CD14-positive monocyte (primary cell): Measurements from ENCODE around the gene CHRNA1. TPM values are rescaled to one million over a fixed set of nuclear protein-coding genes. Genes with fewer than 3 reads are reported as not detected.
A peak's percentile ranks its signal among the peaks of the same experiment; 100 is the strongest.

Experiments
- DNase-seq, 3 donors: peaks; one replicate each; pipeline ENCODE4 v3.0.0-alpha.2; 2011 to 2022
- H2AFZ ChIP-seq: 2 replicates; pipeline ENCODE4 v1.6.0; 2012; ENCODE audit warnings: mild to moderate bottlenecking, low read depth, low read length, inconsistent platforms; ENCODE audit not compliant: insufficient read depth, poor library complexity, severe bottlenecking
- H3K27ac ChIP-seq, 2 donors: 1 replicate in 1 of 2; 2 replicates in 1 of 2; pipeline ENCODE4 v1.5.1; 2012 to 2013; ENCODE audit warnings: low read length in 2 of 2, control low read depth in 1 of 2, inconsistent platforms in 1 of 2, low read depth in 1 of 2, mild to moderate bottlenecking in 1 of 2
- H3K27me3 ChIP-seq, 2 donors: one replicate each; pipeline versions ENCODE4 v1.6.0 to v1.6.1; 2011 to 2013; ENCODE audit warnings: low read length in 2 of 2; ENCODE audit not compliant: control insufficient read depth in 2 of 2, insufficient read depth in 2 of 2
- H3K36me3 ChIP-seq, 2 donors: replicated peaks in 1 of 2; 1 replicate in 1 of 2; 2 replicates in 1 of 2; pipeline versions ENCODE4 v1.5.1 to v1.6.1; 2012 to 2013; ENCODE audit warnings: low read length in 2 of 2, control low read depth in 1 of 2, inconsistent platforms in 1 of 2, mild to moderate bottlenecking in 1 of 2; ENCODE audit not compliant: insufficient read depth in 2 of 2, control insufficient read depth in 1 of 2
- H3K4me1 ChIP-seq, 2 donors: 1 replicate in 1 of 2; 2 replicates in 1 of 2; pipeline versions ENCODE4 v1.5.1 to v1.6.1; 2012 to 2013; ENCODE audit warnings: low read length in 2 of 2, control low read depth in 1 of 2, inconsistent platforms in 1 of 2, mild to moderate bottlenecking in 1 of 2, moderate library complexity in 1 of 2; ENCODE audit not compliant: insufficient read depth in 2 of 2, control insufficient read depth in 1 of 2
- H3K4me2 ChIP-seq: replicated peaks from 2 replicates; pipeline ENCODE3; 2012; ENCODE audit warnings: low read length, moderate library complexity, mild to moderate bottlenecking; ENCODE audit not compliant: poor library complexity, severe bottlenecking; ENCODE audit errors: extremely low read depth
- H3K4me3 ChIP-seq, 3 experiments: fragments of 200-600 bp in 1 of 3; sonication (generic) in 1 of 3; replicated peaks in 1 of 3; 1 replicate in 2 of 3; 2 replicates in 1 of 3; pipeline ENCODE4 v1.5.1; 2011 to 2013; ENCODE audit warnings: low read length in 3 of 3, mild to moderate bottlenecking in 3 of 3, control low read depth in 2 of 3, low read depth in 2 of 3, inconsistent platforms in 1 of 3, moderate library complexity in 1 of 3
- H3K79me2 ChIP-seq: 2 replicates; pipeline ENCODE4 v1.6.0; 2012; ENCODE audit warnings: mild to moderate bottlenecking, control low read depth, inconsistent platforms, low read length, moderate library complexity; ENCODE audit not compliant: insufficient read depth
- H3K9ac ChIP-seq: 2 replicates; pipeline ENCODE4 v1.6.0; 2017; ENCODE audit warnings: low read length, mild to moderate bottlenecking; ENCODE audit not compliant: insufficient read depth, poor library complexity, severe bottlenecking
- H3K9me3 ChIP-seq, 2 donors: replicated peaks in 1 of 2; 1 replicate in 1 of 2; 2 replicates in 1 of 2; pipeline versions ENCODE4 v1.5.1 to v1.6.1; 2012 to 2013; ENCODE audit warnings: low read length in 2 of 2, control low read depth in 1 of 2; ENCODE audit not compliant: control insufficient read depth in 1 of 2, insufficient read depth in 1 of 2
- H4K20me1 ChIP-seq: 2 replicates; pipeline ENCODE4 v1.6.0; 2012; ENCODE audit warnings: mild to moderate bottlenecking, low read length, control low read depth, moderate library complexity; ENCODE audit not compliant: insufficient read depth
- H3K27ac Mint-ChIP-seq, 7 donors: one replicate each; pipeline ENCODE4 v1.8.0; 2020; ENCODE audit warnings: mild to moderate bottlenecking in 7 of 7, mixed read lengths in 7 of 7, moderate library complexity in 6 of 7, inconsistent platforms in 2 of 7
- H3K27me3 Mint-ChIP-seq, 3 donors: one replicate each; pipeline ENCODE4 v1.8.0; 2021 to 2022; ENCODE audit warnings: low read depth in 3 of 3, mild to moderate bottlenecking in 3 of 3, mixed read lengths in 3 of 3, moderate library complexity in 3 of 3, inconsistent platforms in 1 of 3
- H3K36me3 Mint-ChIP-seq, 2 donors: one replicate each; pipeline ENCODE4 v1.8.0; 2020; ENCODE audit warnings: mixed read lengths in 2 of 2, inconsistent platforms in 1 of 2, mild to moderate bottlenecking in 1 of 2
- H3K4me1 Mint-ChIP-seq: one replicate; pipeline ENCODE4 v1.8.0; 2020; ENCODE audit warnings: mild to moderate bottlenecking, mixed read lengths
- H3K4me3 Mint-ChIP-seq, 2 donors: one replicate each; pipeline ENCODE4 v1.8.0; 2020; ENCODE audit warnings: mild to moderate bottlenecking in 2 of 2, mixed read lengths in 2 of 2, moderate library complexity in 1 of 2
- H3K9me3 Mint-ChIP-seq, 7 donors: one replicate each; pipeline ENCODE4 v1.8.0; 2020 to 2022; ENCODE audit warnings: mixed read lengths in 7 of 7, mild to moderate bottlenecking in 6 of 7, moderate library complexity in 6 of 7, inconsistent platforms in 2 of 7
- WGBS: methylation state at CpG from one replicate; pipeline ENCODE4 v1.1.5; 2013; ENCODE audit warnings: missing lambda C conversion rate; ENCODE audit not compliant: insufficient coverage; 5-methylcytosine and 5-hydroxymethylcytosine counted together
- intact Hi-C, 2 donors: fragments of 100-400 bp; cut with micrococcal nuclease; formaldehyde crosslinking; loops; one replicate each; pipeline versions ENCODE4 v1.15.0 to v1.15.1; 2023
- polyA plus RNA-seq, 3 donors: library from polyadenylated mRNA; depleted of rRNA in 1 of 3; unstranded in 2 of 3; stranded (reverse) in 1 of 3; fragments of 300-500 nt in 2 of 3; fragments of >200 nt in 1 of 3; fragmentation: Illumina TruSeq in 2 of 3; gene quantifications; 1 replicate in 2 of 3; 2 replicates in 1 of 3; pipeline ENCODE4 v1.2.3, GENCODE V29; 2012 to 2021
- TF ChIP-seq, protein P1 (sequence below): fragments of 200-600 bp; IDR thresholded peaks from one replicate; pipeline ENCODE4 v1.8.0; 2022; ENCODE audit warnings: antibody characterized with exemption, mild to moderate bottlenecking

CHRNA1 gene
- polyA plus RNA-seq, 3 donors: not detected

DNA sequence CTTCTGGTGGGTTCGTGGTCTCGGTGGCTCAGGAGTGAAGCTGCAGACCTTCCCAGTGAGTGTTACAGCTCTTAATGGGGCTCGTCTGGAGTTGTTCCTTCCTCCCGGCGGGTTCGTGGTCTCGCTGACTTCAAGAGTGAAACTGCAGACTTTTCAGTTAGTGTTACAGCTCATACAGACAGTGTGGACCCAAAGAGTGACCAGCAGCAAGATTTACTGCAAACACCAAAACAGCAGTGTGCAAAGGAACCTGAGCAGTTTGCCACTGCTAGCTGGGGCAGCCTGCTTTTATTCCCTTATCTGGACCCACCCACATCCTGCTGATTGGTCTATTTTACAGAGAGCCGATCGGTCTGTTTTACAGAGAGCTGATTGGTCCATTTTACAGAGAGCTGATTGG, 55.6 kb downstream of the CHRNA1 start:
- Histone ChIP-seq H3K27ac (no peak overlapping the region), H3K4me3 (no peak overlapping the region), H3K9me3 (no peaks in the 10 kb centered on the region), H3K79me2 (no peaks in the 10 kb centered on the region), H3K4me2 (no peak overlapping the region), H3K27me3 (peaks cover 2 to 4% of the 10 kb centered on the region in 2 donors), H2AFZ (no peak overlapping the region), H3K36me3 (no peaks in the 10 kb centered on the region), H3K9ac (no peak overlapping the region), H4K20me1 (no peaks in the 10 kb centered on the region), H3K4me1 (peaks cover 14 to 21% of the 10 kb centered on the region in 2 donors)
- Mint-ChIP-seq H3K27ac (no peak overlapping the region), H3K4me3 (peak overlapping the region in 1 of 2 donors; percentile 31), H3K9me3 (peaks cover 0 to 10% (median 5%) of the 10 kb centered on the region in 7 donors), H3K27me3 (peaks cover 21 to 42% (median 21%) of the 10 kb centered on the region in 3 donors), H3K4me1 (peaks cover 22% of the 10 kb centered on the region), H3K36me3 (no peaks in the 10 kb centered on the region)
- 18% methylated on average over 7 of the region's 9 CpGs for whole genome bisulfite sequencing
- intact Hi-C loops: no loop called here
- DNase-seq: no peak
- TF ChIP-seq, protein P1, sequence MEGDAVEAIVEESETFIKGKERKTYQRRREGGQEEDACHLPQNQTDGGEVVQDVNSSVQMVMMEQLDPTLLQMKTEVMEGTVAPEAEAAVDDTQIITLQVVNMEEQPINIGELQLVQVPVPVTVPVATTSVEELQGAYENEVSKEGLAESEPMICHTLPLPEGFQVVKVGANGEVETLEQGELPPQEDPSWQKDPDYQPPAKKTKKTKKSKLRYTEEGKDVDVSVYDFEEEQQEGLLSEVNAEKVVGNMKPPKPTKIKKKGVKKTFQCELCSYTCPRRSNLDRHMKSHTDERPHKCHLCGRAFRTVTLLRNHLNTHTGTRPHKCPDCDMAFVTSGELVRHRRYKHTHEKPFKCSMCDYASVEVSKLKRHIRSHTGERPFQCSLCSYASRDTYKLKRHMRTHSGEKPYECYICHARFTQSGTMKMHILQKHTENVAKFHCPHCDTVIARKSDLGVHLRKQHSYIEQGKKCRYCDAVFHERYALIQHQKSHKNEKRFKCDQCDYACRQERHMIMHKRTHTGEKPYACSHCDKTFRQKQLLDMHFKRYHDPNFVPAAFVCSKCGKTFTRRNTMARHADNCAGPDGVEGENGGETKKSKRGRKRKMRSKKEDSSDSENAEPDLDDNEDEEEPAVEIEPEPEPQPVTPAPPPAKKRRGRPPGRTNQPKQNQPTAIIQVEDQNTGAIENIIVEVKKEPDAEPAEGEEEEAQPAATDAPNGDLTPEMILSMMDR: no peak

GRCh38 chr2:174705321-174705720, 59.0 kb downstream of the CHRNA1 start:
- Histone ChIP-seq H3K27me3 (peaks cover 2 to 3% of the 10 kb centered on the region in 2 donors), H2AFZ (peak overlapping the region; percentile 46), H3K4me2 (peak overlapping the region; percentile 70), H3K9me3 (no peaks in the 10 kb centered on the region), H3K4me1 (peaks cover 20 to 27% of the 10 kb centered on the region in 2 donors), H3K27ac (peak overlapping the region; percentile 36 to 84), H3K79me2 (no peaks in the 10 kb centered on the region), H3K4me3 (peak overlapping the region in 1 of 3 experiments; percentile 57), H3K36me3 (no peaks in the 10 kb centered on the region), H4K20me1 (no peaks in the 10 kb centered on the region), H3K9ac (no peak overlapping the region)
- peaks cover 8 to 17% (median 9%) of the 10 kb centered on the region in 3 donors for H3K27me3 Mint-ChIP-seq
- TF ChIP-seq, protein P1: no peak
- no peaks in the 10 kb centered on the region for H3K36me3 Mint-ChIP-seq
- 94% methylated on average over 2 of the region's 4 CpGs for WGBS
- peak overlapping the region; percentile 10 to 92 (median 72) for H3K27ac Mint-ChIP-seq
- H3K9me3 Mint-ChIP-seq: peaks cover 0 to 8% (median 5%) of the 10 kb centered on the region in 7 donors
- intact Hi-C loops: no loop called here
- peaks cover 32% of the 10 kb centered on the region for H3K4me1 Mint-ChIP-seq
- no peak for DNase-seq
- H3K4me3 Mint-ChIP-seq: no peak overlapping the region
